ENCODE measurements around the gene CAMK1D. TPM values are rescaled to one million over a fixed set of nuclear protein-coding genes. Genes with fewer than 3 reads are reported as not detected.

Gene CAMK1D
- total RNA-seq, 1 experiment from 2014 or later: 6.3 TPM

GRCh38 chr10:12670004-12670403 lies 320.7 kb downstream of the CAMK1D start:
- H4K20me1 ChIP-seq (ENCODE audit: control insufficient read depth, insufficient read depth, insufficient read length): no peaks in the 10 kb centered on the region
- Mint-ChIP-seq H3K27me3 (ENCODE audit: low read depth) (no peaks in the 10 kb centered on the region), H3K27ac (no peak overlapping the region), H3K36me3 (ENCODE audit: insufficient read depth in 1 of 3, low read depth in 3 of 3) (peaks cover 0 to 3% (median 0%) of the 10 kb centered on the region in 3 experiments; a peak in 1 of 7 replicates), H3K4me3 (no peak overlapping the region), H3K4me1 (no peaks in the 10 kb centered on the region; a peak in 1 of 4 replicates), H3K9me3 (no peaks in the 10 kb centered on the region; a peak in 1 of 5 replicates)
- no peak for TF ChIP-seq CTCF (conservative IDR thresholded peaks at IDR 0.05)
- H2BK20ac ChIP-seq (ENCODE audit: low read depth, low read length, poor library complexity, severe bottlenecking): no peak overlapping the region
- no peak for DNase-seq
- H2AFZ ChIP-seq (ENCODE audit: low read length): no peak overlapping the region
- H4K91ac ChIP-seq (ENCODE audit: insufficient read length, low read depth, low read length): no peak overlapping the region
- no peaks in the 10 kb centered on the region for H3K4me1 ChIP-seq (ENCODE audit: insufficient read depth, low read length)
- H3K23me2 ChIP-seq (ENCODE audit: insufficient read length, low read depth, low read length, poor library complexity, severe bottlenecking): no peaks in the 10 kb centered on the region
- no peak overlapping the region for H3K9ac ChIP-seq (ENCODE audit: extremely low read depth, insufficient read length, low read length)
- H3K18ac ChIP-seq (ENCODE audit: insufficient read length, low read depth, low read length): no peak overlapping the region
- H3K56ac ChIP-seq (ENCODE audit: insufficient read length, low read depth, low read length): no peak overlapping the region
- H2BK12ac ChIP-seq (ENCODE audit: insufficient read length, low read depth, low read length): no peak overlapping the region
- H3K14ac ChIP-seq (ENCODE audit: insufficient read depth, low read length): no peak overlapping the region
- H3T11ph ChIP-seq (ENCODE audit: low read length): no peak overlapping the region
- H3K4ac ChIP-seq (ENCODE audit: low read depth, low read length): no peak overlapping the region
- H3K9me3 ChIP-seq (ENCODE audit: control insufficient read depth, low read depth, low read length): no peaks in the 10 kb centered on the region
- no peak overlapping the region for H3K27ac ChIP-seq (ENCODE audit: insufficient read length, low read depth, low read length)
- no peaks in the 10 kb centered on the region for H3K79me1 ChIP-seq (ENCODE audit: insufficient read depth, low read depth, low read length, poor library complexity, severe bottlenecking)
- H2AK5ac ChIP-seq (ENCODE audit: insufficient read length, low read length): no peak overlapping the region
- H4K5ac ChIP-seq (ENCODE audit: insufficient read length, low read depth, low read length): no peak overlapping the region
- WGBS (ENCODE audit: extremely low coverage, insufficient read length, low lambda C conversion rate): no CpG with 5 or more reads among the region's 7 CpGs
- no peak overlapping the region for H3K23ac ChIP-seq (ENCODE audit: insufficient read length, low read depth, low read length)
- no peak overlapping the region for H3K4me2 ChIP-seq (ENCODE audit: insufficient read depth, insufficient read length, low read length)
- no peaks in the 10 kb centered on the region for H3K79me2 ChIP-seq (ENCODE audit: insufficient read depth, low read length)
- H3K27me3 ChIP-seq (ENCODE audit: insufficient read depth, low read length): no peaks in the 10 kb centered on the region
- no peak overlapping the region for H4K8ac ChIP-seq (replicated peaks; ENCODE audit: insufficient read length, low read depth, low read length)
- no peak overlapping the region for H2BK120ac ChIP-seq (ENCODE audit: low read depth, low read length, poor library complexity, severe bottlenecking)
- no peak overlapping the region for H2BK15ac ChIP-seq (ENCODE audit: low read depth, low read length)
- no peak overlapping the region for H2BK5ac ChIP-seq (ENCODE audit: insufficient read length, low read length)

All from H9 (cell line).